Amygdala (tissue), 56 donors: ENCODE data around the gene ANGPTL4.
"Not testable (repeated sequence)": the region's sequence is repeated elsewhere in the genome, so short reads cannot be mapped to it uniquely, and the experiment has no call there.

Source experiments
- DNase-seq, 56 donors: peaks; one replicate each; lab custom pipeline; 2025; lab: John Stamatoyannopoulos, UW

ANGPTL4 gene

DNA sequence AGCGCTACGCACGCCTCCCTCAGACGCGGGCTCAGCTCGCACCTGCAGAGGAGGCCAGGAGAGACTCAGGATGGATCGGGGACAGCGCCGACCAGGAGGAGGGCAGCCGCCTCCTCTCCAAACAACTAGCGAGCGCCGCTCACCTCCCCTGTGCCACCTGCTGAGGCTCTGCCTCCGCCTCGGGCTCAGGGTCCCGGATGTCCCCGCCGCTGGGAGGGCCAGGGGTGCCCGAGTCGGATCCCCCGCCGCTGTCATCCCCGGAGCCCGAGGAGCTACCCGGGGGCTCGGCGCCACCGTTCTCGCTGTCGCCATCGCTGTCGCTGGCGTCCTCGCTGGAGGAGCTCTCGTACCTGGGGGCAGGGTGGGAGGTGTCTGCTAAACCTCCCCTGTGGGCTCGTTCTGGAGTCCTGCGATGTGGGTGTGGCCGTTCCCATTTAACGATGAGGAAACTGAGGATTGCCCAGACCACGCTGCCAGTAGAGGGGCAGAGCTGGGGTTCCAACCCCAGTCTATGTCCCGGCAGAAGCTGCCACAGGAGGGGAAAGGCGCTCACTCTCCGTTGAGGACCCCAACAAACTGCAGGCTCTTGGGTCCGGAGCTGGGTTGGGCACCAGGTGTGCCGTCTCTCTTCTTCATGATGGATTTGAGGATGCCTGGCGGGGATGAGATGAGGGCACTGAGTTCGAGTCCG is 30.0 kb upstream of the ANGPTL4 start:
- DNase-seq, result no peak

- DNase-seq, result peak in 11 of 56 donors; percentile 3 to 40 (median 21)
Observed at GRCh38 chr19:8334458-8335342, 29.3 kb upstream of the ANGPTL4 start.

- no peak for DNase-seq
Observed at GRCh38 chr19:8335343-8336071, 28.4 kb upstream of the ANGPTL4 start.

- DNase-seq, result no peak
Observed at GRCh38 chr19:8336072-8336569, 27.8 kb upstream of the ANGPTL4 start.

DNA sequence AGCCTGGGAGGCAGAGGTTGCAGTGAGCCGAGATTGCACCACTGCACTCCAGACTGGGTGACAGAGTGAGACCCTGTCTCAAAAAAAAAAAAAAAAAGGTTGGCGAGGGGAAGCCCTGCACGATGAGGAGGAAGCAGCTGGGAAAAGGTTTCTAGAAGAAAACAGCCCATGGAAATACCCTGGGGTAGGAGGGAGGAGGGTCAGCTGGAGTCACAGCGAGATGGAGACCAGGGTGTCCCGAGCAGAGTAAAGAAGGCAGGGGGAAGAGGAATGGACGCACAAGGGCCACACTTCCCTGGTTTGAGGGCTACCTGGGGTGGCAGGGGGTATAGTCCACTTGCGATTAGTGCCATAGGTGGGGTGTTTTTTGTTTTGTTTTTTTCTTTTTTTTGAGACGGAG is 27.3 kb upstream of the ANGPTL4 start:
- DNase-seq, result no peak

GRCh38 chr19:8337728-8338127 is 26.2 kb upstream of the ANGPTL4 start:
- DNase-seq, result no peak

- DNase-seq, result no peak
Observed at GRCh38 chr19:8338835-8339234, 25.1 kb upstream of the ANGPTL4 start.

DNA sequence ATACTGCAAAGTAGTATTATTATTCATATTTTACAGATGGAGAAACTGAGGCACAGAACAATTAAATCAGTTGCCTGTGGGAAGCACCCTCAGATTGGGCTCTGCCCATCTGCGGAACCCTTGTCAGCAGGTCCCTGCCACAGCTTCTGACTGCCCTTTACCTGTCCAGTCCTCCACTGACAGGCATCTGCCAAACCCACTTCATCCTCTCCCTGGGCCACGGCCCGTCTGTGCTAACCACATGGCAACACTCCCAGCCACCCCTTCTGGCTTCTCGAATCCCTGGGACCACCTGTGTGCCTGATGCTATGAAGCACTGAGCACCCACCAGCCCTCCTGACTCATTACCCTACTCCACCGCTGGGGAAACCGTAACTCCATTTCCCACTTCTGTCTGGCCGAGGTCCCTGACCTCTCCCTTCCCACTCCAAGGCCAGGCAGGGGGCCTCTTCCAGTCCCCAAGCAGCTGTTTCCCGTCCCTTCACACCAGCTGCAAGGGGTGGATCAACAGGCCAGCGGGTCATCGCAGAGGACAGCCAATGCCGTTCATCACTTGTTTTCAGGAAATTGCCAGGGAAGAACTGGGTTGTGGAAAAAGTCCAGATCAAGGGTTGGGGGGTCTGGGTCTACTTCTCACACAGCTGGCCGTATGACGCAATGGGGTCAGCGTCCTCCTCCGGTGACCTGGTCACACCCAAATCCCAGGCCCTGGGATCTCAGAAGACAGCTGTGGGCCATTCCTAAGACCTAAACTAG is 23.4 kb upstream of the ANGPTL4 start:
- DNase-seq, result peak in 1 of 56 donors; percentile 33

DNA sequence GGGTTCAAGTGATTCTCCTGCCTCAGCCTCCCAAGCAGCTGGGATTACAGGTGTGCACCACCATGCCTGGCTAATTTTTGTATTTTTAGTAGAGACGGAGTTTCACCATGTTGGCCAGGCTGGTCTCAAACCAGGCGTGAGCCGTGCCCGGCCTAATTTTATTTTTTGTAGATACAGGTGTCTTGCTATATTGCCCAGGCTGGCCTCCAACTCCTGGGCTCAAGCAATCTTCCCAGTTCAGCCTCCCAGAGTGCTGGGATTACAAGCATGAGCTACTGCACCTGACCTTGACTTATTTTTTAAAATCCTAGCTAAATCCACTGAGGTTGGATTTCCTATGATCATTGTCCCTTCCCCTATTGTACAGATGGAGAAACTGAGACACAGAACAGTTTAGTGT is 22.5 kb upstream of the ANGPTL4 start:
- DNase-seq, result not testable (repeated sequence)

GRCh38 chr19:8342316-8342683 is 21.7 kb upstream of the ANGPTL4 start:
- DNase-seq, result no peak

DNA sequence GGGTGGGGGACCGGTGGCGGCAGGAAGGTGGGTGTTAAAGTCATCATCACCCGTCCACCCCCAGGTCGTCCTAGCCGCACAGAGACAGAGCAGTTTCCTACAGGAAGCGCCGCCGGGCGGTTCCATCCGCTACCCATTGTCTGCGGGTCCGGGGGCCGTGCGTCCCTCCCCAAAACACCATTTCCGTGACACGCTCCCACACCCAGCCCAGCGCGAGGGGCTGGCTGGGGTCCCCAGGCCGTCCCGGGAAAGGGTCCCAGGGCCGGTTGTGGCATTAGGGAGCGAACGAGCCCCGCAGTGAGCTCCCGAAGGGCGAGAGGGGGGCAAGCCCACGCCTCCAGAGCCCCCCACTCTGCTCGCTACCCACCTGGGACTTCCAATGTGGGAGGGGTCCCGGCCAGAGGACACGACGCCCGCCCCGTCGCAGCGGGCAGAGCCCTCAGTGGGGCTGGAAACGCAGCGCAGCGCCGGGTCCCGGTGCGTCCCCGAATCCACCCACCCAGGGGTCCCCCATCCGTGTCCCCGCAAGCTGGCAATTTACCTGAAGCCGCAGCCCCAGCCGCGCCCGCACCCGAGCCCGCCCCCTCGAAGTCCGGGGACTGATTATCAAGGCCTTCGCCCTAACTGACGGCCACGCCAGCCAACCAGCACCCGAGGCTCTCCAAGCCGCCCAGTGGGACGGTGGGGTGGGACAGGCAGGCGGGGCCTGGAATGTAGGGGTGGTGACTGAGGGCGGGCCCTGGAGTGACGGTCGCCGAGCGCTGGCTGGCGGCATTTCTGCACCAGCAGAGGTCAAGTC is 21.1 kb upstream of the ANGPTL4 start, which contains the start of gene KANK3:
Gene KANK3, minus strand, starts transcription at position 579 of the 799 bp plus-strand sequence. CDS start 5,434 bp downstream, outside the sequence.
- DNase-seq, result peak in 55 of 56 donors; percentile 22 to 90 (median 76)

- no peak for DNase-seq
Observed at GRCh38 chr19:8343483-8343844, 20.5 kb upstream of the ANGPTL4 start.

DNA sequence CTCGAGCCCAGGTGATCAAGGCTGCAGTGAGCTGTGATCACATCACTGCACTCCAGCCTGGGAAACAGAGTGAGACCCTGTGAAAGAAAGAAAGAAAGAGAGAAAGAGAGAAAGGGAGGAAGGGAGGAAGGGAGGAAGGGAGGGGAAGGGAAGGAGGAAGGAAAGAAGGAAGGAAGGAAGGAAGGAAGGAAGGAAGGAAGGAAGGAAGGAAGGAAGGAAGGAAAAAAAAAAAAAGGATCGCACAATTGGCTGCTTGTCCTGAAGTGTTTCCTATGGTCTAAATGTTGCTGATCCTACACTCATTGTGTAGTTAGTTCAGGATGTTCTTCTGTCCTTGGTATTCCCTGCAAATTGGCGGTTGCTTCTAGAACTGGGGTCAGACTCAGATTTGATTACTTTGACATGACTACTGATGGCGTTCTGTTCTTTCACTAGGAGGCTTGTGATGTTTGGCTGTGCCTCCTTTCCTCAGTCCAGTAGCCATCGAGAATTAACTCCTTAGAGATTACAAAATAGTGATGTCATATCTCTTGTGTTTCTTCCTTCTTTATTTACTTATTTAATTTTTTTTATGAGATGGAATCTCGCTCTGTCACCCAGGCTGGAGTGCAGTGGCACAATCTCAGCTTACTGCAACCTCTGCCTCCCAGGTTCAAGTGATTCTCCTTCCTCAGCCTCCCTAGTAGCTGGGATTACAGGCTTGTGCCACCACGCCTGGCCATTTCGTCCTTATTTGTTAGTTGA is 14.2 kb upstream of the ANGPTL4 start:
- DNase-seq, result not testable (repeated sequence)

- peak in 1 of 56 donors; percentile 5 for DNase-seq
Observed at GRCh38 chr19:8352134-8352827, 11.7 kb upstream of the ANGPTL4 start.

DNA sequence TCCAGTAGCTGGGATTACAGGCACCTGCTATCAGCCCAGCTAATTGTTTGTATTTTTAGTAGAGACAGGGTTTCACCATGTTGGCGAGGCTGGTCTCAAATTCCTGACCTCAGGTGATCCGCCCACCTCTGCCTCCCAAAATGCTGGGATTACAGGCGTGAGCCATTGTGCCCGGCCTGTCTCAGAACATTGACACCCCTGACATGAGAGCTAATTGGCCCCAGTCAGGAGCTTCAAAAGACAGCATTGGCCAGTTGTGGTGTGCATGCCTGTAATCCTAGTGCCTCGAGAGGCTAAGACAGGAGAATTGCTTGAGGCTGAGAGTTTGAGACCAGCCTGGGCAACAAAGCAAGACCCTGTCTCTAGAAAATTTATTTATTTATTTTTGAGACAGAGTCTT is 11.1 kb upstream of the ANGPTL4 start:
- not testable (repeated sequence) for DNase-seq

DNA sequence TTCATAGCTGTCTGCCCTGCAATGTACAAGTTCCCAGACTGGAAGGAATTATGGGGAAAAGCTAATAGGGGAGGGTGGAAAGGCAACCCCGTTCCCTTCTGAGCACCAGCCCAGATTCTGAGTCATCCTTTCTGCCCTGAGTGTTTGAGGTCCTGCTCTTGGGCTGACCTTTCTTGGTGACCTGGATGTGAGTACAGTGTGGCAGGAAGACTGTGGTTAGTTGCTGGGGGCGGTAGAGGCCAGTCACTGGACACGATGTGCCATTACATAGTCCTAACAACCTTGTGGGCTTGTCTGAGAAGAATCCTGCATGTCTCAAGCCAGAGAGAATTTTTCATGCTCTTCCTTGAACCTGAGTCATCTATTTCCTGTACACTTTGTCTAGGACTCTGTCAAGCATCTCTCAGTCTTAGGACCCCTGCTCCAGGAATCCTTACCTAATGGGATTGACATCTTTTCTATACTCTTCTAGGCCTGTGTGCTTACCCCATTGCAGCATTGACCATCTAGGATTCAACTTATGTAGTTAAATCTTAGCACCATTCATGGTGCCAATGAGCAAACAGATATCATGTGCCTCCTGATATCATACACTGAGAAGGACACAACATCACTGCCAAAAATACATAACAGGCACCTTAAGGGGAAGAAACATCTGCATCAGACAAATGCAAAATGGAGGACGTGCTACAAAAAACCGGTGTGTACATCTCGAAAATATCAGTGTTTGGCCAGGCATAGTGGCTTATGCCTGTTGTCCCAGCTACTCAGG is 8.1 kb upstream of the ANGPTL4 start:
- no peak for DNase-seq

GRCh38 chr19:8357007-8357521 is 6.9 kb upstream of the ANGPTL4 start:
- no peak for DNase-seq
